Activated CD4-positive, alpha-beta T cell treated with anti-CD3 and anti-CD28 coated beads for 4 hours (primary cell): ENCODE data around the gene PDGFC.

Experiments used
- DNase-seq, 2 donors: peaks; one replicate each; pipeline ENCODE4 v3.0.0-alpha.2; 2020

Gene PDGFC

GRCh38 chr4:156820931-156821330, 150.7 kb downstream of the PDGFC start:
- no peak for DNase-seq

GRCh38 chr4:156816360-156816755, 155.2 kb downstream of the PDGFC start:
- DNase-seq = no peak

GRCh38 chr4:156815717-156816359, 155.8 kb downstream of the PDGFC start:
- DNase-seq = no peak

GRCh38 chr4:156811963-156812362, 159.6 kb downstream of the PDGFC start:
- DNase-seq = no peak

- no peak for DNase-seq
Observed at GRCh38 chr4:156811286-156811685, 160.3 kb downstream of the PDGFC start.

GRCh38 chr4:156805696-156806095, 165.9 kb downstream of the PDGFC start:
- DNase-seq = no peak

GRCh38 chr4:156803056-156803455, 168.5 kb downstream of the PDGFC start:
- DNase-seq = no peak

GRCh38 chr4:156800463-156800862, 171.1 kb downstream of the PDGFC start:
- DNase-seq = no peak

GRCh38 chr4:156799121-156799589, 172.4 kb downstream of the PDGFC start:
- no peak for DNase-seq

GRCh38 chr4:156798438-156798837, 173.2 kb downstream of the PDGFC start:
- no peak for DNase-seq

GRCh38 chr4:156797206-156797605, 174.4 kb downstream of the PDGFC start:
- DNase-seq = no peak

GRCh38 chr4:156795727-156796126, 175.9 kb downstream of the PDGFC start:
- no peak for DNase-seq

GRCh38 chr4:156794863-156795262, 176.7 kb downstream of the PDGFC start:
- DNase-seq = no peak

GRCh38 chr4:156792462-156793085, 179.0 kb downstream of the PDGFC start:
- no peak for DNase-seq

- DNase-seq = no peak
Observed at GRCh38 chr4:156790866-156791265, 180.7 kb downstream of the PDGFC start.

- no peak for DNase-seq
Observed at GRCh38 chr4:156788782-156789181, 182.8 kb downstream of the PDGFC start.

GRCh38 chr4:156786713-156787112, 184.9 kb downstream of the PDGFC start:
- DNase-seq = no peak

- DNase-seq = no peak
Observed at GRCh38 chr4:156784970-156785369, 186.6 kb downstream of the PDGFC start.

- no peak for DNase-seq
Observed at GRCh38 chr4:156783966-156784365, 187.6 kb downstream of the PDGFC start.

GRCh38 chr4:156782491-156782890, 189.1 kb downstream of the PDGFC start:
- DNase-seq = no peak

GRCh38 chr4:156781852-156782251, 189.7 kb downstream of the PDGFC start:
- no peak for DNase-seq

- no peak for DNase-seq
Observed at GRCh38 chr4:156779774-156780173, 191.8 kb downstream of the PDGFC start.

- DNase-seq = no peak
Observed at GRCh38 chr4:156779042-156779441, 192.6 kb downstream of the PDGFC start.

GRCh38 chr4:156778606-156779005, 193.0 kb downstream of the PDGFC start:
- DNase-seq = no peak

- DNase-seq = no peak
Observed at GRCh38 chr4:156778093-156778492, 193.5 kb downstream of the PDGFC start.
